ENCODE results near the gene TPPP3.

TPPP3 gene

GRCh38 chr16:67393111-67393787 is at the start of gene TPPP3:
Gene TPPP3 (minus strand): TSS chr16:67393498. CDS start chr16:67391111, 2,387 bp downstream.
- DNase-seq = no peak

- DNase-seq = no peak
Measured at GRCh38 chr16:67442581-67443255, 49.4 kb upstream of the TPPP3 start.

- no peak for DNase-seq
Measured at GRCh38 chr16:67441907-67442306, 48.6 kb upstream of the TPPP3 start.

GRCh38 chr16:67441271-67441753 is 48.0 kb upstream of the TPPP3 start:
- no peak for DNase-seq

GRCh38 chr16:67438824-67439393 is 45.6 kb upstream of the TPPP3 start:
- no peak for DNase-seq

- DNase-seq = no peak
Measured at GRCh38 chr16:67438098-67438791, 44.9 kb upstream of the TPPP3 start.

GRCh38 chr16:67437513-67437912 is 44.2 kb upstream of the TPPP3 start:
- DNase-seq = no peak

- no peak for DNase-seq
Measured at GRCh38 chr16:67436640-67437193, 43.4 kb upstream of the TPPP3 start.

GRCh38 chr16:67435758-67436164 is 42.5 kb upstream of the TPPP3 start:
- no peak for DNase-seq

GRCh38 chr16:67433131-67433719 is 39.9 kb upstream of the TPPP3 start:
- DNase-seq = no peak

- no peak for DNase-seq
Measured at GRCh38 chr16:67432506-67432890, 39.2 kb upstream of the TPPP3 start.

GRCh38 chr16:67431775-67432505 is 38.6 kb upstream of the TPPP3 start:
- DNase-seq = no peak

- no peak for DNase-seq
Measured at GRCh38 chr16:67430977-67431774, 37.9 kb upstream of the TPPP3 start, which contains the start of gene HSD11B2. Gene HSD11B2 (plus strand): TSS chr16:67431121. CDS start chr16:67431249, 128 bp downstream.

GRCh38 chr16:67430504-67430976 is 37.2 kb upstream of the TPPP3 start:
- no peak for DNase-seq

GRCh38 chr16:67429799-67430503 is 36.7 kb upstream of the TPPP3 start:
- no peak for DNase-seq

GRCh38 chr16:67429053-67429798 is 35.9 kb upstream of the TPPP3 start:
- DNase-seq = no peak

- DNase-seq = no peak
Measured at GRCh38 chr16:67428146-67428731, 34.9 kb upstream of the TPPP3 start.

GRCh38 chr16:67426950-67427349 is 33.7 kb upstream of the TPPP3 start:
- no peak for DNase-seq

- no peak for DNase-seq
Measured at GRCh38 chr16:67426022-67426421, 32.7 kb upstream of the TPPP3 start.

Data from GF-D8 (cell line).